ENCODE results near the gene SLC49A3.

DNA sequence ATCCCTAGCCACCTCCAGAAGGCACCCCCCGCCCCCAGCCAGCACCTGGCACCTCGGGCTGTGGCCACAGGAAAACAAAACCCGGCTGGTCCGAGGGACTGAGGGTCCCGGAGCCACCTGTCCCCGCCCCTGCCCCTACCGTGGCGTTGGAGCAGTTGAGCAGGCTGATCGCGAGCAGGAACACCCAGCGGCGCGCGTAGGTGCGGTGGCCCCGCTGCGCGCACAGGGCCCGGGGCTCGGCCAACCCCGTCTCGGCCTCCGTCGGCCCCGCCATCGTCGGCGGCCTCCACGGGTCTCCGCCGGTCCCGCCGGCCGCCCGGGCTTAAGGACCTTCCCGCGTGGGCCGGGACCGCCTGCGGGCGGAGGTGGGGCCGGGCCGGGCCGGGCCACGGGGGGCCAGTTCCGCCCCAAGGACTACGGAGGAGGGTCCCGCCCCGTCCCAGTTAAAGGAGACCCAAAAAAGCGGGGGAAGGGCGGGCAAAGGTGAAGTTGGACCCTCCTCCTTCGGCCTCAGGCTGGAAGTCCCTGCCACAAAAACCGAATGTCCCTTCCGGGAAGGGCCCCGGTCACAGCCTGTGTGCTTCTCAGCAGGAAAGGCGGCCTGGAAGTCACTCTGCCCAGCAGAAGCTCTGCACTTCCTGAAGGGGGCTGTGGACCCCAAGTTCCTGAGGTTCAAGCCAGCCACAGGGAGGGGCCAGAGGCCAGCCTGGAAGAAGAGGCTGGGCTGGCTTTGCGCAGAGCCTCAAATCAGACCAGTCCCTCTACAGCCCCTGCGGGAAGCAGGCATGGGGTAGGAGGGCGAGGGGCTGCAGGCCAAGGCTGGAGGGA, at the start of gene SLC49A3:
- TF ChIP-seq, protein P1, sequence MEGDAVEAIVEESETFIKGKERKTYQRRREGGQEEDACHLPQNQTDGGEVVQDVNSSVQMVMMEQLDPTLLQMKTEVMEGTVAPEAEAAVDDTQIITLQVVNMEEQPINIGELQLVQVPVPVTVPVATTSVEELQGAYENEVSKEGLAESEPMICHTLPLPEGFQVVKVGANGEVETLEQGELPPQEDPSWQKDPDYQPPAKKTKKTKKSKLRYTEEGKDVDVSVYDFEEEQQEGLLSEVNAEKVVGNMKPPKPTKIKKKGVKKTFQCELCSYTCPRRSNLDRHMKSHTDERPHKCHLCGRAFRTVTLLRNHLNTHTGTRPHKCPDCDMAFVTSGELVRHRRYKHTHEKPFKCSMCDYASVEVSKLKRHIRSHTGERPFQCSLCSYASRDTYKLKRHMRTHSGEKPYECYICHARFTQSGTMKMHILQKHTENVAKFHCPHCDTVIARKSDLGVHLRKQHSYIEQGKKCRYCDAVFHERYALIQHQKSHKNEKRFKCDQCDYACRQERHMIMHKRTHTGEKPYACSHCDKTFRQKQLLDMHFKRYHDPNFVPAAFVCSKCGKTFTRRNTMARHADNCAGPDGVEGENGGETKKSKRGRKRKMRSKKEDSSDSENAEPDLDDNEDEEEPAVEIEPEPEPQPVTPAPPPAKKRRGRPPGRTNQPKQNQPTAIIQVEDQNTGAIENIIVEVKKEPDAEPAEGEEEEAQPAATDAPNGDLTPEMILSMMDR (IDR thresholded peaks at IDR 0.05 in 2 of 3, conservative IDR thresholded peaks at IDR 0.05 in 1 of 3; ENCODE audit: borderline replicate concordance in 1 of 3, insufficient read depth in 1 of 3, low read depth in 2 of 3, low read length in 2 of 3) = no peak
- TF ChIP-seq POLR2A (IDR thresholded peaks at IDR 0.05; ENCODE audit: borderline replicate concordance, extremely low read depth, insufficient read depth, insufficient read length) = no peak
- 0 out of 2 replicates have a peak, but pooled peaks have one; percentile 42 for TF ChIP-seq ZFX (IDR thresholded peaks at IDR 0.05)
- TF ChIP-seq, protein P2, sequence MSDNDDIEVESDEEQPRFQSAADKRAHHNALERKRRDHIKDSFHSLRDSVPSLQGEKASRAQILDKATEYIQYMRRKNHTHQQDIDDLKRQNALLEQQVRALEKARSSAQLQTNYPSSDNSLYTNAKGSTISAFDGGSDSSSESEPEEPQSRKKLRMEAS (IDR thresholded peaks at IDR 0.05) = no peak
- no peak for TF ChIP-seq CBX3 (IDR thresholded peaks at IDR 0.05; ENCODE audit: low read depth)
- TF ChIP-seq, protein P3, sequence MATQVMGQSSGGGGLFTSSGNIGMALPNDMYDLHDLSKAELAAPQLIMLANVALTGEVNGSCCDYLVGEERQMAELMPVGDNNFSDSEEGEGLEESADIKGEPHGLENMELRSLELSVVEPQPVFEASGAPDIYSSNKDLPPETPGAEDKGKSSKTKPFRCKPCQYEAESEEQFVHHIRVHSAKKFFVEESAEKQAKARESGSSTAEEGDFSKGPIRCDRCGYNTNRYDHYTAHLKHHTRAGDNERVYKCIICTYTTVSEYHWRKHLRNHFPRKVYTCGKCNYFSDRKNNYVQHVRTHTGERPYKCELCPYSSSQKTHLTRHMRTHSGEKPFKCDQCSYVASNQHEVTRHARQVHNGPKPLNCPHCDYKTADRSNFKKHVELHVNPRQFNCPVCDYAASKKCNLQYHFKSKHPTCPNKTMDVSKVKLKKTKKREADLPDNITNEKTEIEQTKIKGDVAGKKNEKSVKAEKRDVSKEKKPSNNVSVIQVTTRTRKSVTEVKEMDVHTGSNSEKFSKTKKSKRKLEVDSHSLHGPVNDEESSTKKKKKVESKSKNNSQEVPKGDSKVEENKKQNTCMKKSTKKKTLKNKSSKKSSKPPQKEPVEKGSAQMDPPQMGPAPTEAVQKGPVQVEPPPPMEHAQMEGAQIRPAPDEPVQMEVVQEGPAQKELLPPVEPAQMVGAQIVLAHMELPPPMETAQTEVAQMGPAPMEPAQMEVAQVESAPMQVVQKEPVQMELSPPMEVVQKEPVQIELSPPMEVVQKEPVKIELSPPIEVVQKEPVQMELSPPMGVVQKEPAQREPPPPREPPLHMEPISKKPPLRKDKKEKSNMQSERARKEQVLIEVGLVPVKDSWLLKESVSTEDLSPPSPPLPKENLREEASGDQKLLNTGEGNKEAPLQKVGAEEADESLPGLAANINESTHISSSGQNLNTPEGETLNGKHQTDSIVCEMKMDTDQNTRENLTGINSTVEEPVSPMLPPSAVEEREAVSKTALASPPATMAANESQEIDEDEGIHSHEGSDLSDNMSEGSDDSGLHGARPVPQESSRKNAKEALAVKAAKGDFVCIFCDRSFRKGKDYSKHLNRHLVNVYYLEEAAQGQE (IDR thresholded peaks at IDR 0.05; ENCODE audit: low read depth) = no peak

All from HCT116 (cell line).